ENCODE measurements around the gene TMEM231. TPM values are rescaled to one million over a fixed set of nuclear protein-coding genes. Genes with fewer than 3 reads are reported as not detected.
"Not testable (repeated sequence)": the region's sequence is repeated elsewhere in the genome, so short reads cannot be mapped to it uniquely, and the experiment has no call there.

The TMEM231 gene, protein sequence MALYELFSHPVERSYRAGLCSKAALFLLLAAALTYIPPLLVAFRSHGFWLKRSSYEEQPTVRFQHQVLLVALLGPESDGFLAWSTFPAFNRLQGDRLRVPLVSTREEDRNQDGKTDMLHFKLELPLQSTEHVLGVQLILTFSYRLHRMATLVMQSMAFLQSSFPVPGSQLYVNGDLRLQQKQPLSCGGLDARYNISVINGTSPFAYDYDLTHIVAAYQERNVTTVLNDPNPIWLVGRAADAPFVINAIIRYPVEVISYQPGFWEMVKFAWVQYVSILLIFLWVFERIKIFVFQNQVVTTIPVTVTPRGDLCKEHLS
- total RNA-seq = 17.0 TPM

DNA sequence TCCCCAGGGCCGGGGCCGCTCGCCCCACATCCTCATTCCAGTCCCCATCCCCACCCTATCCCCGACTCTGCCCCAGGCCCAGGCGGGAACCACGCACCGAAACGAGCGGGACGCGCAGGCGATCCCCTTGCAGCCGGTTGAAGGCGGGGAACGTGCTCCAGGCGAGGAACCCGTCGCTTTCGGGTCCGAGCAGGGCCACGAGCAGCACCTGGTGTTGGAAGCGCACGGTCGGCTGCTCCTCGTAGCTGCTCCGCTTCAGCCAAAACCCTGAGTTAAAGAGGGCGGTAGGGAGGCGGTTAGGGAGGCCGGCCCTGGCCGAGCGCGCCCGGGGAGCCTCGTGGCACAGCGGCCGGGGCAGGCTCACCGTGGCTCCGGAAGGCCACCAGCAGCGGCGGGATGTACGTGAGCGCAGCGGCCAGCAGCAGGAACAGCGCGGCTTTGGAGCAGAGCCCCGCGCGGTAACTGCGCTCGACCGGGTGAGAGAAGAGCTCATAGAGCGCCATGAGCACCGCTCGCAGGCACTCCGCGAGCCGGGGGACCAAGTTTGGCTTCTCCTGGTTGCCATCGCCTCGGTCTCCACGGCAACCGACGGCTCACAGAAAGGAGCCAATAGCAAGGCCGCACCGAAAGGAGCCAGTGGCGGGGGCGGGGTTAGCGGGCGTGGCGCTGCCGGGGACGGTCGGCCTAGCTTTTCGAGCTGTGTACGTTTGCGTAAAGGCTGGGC lies at the start of gene TMEM231:
TSS of gene TMEM231 (minus strand) at position 546 of the 724 bp plus-strand sequence. CDS start at position 503, 43 bp downstream.
- DNase-seq = peak; percentile 97

DNA sequence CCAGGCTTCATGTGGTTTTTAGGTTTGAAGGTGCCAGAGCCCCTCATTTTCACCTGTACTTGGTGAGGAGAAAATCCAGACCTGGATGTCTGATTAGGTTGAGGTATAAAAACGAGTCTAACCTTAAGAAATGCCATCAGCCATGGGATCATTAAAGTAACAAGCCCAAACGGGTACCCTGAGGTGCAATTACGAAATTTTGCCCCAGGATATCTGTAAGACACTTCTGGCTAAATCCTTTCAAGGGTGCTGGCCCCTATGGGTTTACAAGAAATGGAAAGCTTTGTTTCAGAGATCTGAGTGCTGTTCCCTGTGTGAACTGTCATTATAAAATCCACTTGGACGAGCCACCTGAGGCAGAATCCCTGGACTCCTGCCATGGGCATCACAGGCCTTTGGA lies 47.2 kb upstream of the TMEM231 start:
- DNase-seq = no peak

DNA sequence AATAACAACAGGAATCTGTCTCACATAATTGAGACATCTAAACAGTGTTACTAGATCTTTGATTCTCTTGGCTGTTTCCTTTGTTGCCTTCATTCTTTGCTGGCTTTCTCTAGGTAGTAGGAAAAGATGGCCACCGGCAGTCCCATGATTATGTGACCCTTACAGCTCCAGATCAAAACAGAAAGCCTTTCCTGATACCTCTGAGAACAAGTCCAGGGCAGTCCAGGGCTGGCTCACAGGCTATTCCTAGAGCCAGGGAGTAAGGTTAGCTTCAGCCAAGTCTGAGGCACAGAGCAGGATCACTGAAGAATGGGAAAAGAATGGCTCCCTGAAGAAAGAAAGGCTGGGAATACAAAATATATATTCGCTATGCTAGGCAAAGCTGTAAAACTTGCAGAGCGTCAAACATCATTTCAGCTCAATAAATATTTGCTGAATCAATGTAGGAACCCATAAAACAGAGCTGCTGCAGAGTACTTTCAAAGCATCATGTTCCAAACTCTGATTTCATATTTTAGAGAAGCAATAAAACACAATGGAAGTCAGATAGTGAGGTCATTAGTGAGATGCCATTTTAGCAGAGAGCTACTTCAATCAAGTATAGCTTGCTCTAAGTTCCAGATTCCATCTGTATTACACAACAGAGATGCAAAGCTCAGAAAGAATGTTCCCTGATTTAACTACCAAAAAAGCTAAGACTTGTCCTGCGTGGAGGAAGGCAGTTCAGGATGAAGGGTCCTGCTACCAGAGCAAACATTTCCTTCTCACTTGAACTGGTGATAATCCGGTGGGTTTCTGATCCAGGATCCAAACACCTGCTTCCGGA lies 43.6 kb upstream of the TMEM231 start:
- no peak for DNase-seq

DNA sequence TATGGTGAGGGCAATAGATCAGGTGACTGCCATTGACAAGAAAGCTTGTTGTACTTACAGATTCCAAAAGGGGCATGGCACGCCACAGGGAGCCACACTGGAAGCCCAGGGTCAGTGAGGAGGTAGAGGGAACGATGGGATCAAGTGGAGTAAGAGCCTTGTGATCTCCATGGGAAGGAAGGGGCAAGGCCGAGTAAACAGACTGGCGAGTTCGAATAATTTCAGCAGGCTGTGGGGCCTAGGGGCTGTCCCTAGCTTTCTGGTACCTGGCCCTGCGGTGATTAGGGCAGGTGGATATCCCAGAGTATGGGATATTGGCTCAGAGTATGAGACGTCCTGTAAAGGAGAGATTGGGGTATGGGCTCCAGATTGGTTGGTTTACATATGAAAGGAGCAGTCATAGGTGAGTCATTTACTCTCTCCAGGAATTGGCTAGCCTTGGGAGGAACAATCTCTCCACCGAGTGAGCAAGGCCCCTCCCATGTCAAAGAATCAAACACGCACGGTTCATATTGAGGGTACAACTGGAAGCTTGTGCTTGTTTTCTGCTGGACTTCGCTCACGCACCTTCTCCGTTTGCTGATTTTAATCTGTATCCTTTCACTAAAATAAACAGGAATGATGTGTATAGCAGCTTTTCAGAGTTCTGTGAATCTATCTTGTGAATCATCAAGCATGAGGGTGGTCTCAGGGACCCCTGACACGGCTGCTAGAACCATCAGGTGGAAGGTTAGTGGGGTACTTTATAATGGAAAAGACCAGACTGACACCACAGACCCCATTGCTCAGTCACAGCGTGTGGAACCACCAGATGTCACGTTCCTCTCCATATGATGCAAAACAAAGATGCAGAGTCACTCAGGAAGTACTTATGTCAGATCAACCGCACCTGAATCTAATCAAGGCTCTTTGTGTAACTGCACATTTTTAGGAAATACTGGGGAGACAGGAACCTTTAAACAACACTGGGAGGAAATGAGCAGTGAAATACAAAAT lies 38.1 kb upstream of the TMEM231 start:
- no peak for DNase-seq

DNA sequence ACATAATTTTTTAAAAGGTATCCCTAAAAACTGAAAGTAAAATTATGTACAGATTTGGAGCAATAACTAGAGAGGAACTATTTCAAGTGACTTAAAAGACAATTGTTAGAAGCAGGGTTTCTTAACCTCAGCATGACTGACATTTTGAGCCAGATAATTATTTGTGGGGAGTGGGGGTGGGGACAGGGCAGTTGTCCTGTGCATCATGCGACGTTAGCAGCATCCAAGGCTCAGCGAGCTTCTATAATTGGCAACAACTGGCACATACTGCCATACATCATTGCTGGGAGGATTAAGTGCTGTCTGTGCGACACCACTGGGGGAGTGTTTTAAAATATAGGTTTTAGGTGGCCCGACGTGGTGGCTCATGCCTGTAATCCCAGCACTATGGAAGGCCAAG lies 37.3 kb upstream of the TMEM231 start:
- no peak for DNase-seq

DNA sequence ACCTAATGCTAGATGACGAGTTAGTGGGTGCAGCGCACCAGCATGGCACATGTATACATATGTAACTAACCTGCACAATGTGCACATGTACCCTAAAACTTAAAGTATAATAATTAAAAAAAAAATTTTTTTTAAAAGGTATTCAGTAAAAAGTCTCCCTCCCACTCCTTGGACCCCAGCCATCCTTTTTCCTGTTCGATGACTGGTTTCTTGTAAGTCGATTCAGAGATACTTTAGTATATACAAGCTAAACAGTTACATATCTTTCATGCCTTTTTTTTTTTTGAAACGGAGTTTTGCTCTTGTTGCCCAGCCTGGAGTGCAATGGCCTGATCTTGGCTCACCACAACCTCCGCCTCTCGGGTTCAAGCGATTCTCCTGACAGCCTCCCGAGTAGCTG lies 35.9 kb upstream of the TMEM231 start:
- not testable (repeated sequence) for DNase-seq

DNA sequence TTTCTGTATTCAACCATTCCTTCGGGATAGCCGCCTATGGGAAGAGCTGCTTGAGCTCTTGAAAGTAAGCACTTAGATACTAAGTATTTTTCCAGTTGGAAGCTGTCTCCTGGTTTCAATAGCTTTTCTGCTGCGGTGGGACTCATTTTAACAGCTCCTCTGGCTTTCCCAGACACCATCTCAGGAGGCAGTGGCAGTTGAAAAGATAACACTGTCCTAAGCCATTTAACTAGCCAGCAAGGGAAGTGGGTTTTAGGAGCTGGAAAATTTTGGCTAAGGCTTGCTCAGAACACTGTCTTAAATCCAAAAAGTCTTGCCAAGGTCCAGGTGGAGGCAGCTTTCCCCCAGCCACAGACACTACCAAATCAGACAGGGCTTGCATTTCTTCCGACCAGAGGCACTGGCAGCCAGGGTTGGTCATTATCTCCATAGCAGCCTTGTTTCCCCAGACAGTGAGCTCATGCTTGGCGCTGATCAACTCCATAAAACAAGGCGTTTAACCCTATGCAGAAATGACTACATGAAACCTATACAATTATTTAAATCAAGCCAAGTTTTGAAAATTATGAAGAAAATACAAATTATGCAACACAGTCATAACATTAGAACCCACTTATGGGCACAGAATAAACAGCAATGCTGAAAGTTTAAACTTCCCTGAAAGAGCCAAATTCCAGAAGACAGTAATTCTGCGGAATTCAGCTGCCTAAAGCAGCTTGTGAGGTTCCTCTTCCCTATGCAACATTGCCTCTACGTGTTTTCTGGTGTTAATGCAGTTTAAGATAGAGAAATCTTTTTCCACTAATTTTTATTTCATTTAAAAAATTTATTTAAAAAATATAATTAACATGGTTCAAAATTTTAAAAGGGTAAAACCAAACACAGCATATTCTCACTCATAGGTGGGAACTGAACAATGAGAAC lies 35.1 kb upstream of the TMEM231 start:
- DNase-seq = peak; percentile 16

DNA sequence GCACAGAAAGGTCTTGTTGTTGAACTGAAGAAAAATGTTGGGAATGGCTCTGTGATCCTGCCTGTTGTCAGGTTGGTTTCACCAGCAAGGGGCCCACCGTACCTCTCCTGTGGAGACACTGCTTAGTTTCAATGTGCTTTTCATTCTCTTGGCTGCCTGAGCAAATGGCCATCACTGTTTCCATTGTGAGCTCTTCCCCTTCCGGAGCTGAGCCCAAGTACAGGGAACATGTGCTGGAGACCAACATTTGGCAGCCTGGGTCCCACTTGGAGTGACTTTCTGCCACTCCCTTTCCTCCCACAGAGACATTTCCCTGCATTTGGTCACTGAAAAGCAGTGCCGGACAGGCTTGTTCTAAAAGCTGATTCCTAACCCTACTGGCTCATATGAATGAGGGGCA lies 33.3 kb upstream of the TMEM231 start:
- DNase-seq = no peak

DNA sequence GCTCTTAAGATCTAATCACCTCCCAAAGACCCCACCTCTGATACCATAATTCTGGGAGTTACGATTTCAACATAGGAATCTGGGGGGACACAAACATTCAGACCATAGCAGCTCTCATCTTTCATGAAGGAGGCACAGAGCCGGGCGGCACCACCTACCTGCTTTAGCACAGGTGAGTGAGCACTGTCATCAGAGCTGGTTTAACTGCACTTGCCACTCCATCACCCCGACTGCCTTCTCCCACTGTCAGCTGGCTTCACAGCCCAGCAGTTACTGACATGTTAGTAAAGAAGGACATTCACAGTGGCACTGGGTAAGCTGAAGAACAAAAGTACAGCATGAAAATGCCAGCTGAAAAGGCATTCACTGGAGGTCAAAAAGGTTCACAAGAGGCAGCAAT lies 32.7 kb upstream of the TMEM231 start:
- DNase-seq = no peak

DNA sequence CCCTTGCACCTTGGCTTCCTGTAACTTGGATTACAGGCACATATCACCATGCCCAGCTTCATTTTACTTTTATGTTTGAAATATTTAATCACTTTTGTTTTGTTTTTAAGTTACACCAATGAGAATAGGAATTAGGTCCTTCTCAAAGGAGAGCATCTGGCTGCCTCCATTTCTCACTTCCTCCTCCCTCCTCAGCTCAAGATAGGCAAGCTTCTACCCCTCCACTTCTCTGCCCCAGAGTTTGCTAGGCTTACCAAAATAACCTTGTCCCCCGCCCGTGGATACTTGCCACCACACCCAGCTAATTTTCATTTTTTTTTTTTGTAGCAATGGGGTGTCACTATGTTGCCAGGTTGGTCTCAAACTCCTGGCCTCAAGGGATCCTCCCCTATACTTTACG lies 28.1 kb upstream of the TMEM231 start:
- no peak for DNase-seq

DNA sequence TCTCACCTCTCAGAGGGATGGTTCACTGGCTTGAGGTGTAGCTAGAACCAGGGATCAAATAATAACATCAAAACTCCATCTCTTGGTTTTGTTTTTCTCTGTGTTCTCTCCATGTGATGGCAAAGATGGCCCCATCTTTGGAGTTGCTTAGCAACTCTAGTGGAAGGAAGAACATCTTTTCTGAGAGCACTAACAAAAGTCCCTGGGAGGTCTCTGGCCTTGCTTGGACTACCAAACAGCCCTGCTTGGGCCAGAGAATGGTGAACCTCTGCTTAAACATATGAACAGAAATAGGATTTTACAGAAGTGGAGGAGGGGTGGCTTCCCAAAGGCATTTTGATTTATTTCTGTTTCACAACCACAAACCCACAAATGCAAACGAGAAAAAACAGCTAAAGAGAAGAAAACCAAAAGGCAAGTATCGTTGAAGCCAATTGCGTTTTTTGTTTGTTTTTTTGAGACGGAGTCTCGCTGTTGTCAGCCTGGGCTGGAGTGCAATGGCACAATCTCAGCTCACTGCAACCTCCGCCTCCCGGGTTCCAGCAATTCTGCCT lies 23.3 kb upstream of the TMEM231 start:
- no peak for DNase-seq

DNA sequence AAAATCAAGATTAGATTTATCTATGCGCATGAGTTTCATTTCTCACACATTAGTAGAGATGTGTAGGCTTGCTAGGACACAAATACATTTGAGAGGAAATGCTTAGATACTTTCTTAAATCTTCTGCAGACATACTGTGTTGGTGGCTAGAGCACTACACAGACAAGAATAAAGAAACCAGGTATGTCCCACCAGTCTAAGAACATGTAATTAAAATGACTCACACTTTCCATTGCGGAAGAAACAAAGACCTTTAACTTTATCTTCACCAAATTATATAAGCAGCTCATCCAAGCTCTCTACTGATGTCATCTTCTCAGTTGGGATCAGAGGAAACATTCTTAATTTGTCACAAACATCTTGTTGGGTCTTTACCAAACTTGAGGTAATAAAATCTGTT lies 22.7 kb upstream of the TMEM231 start:
- no peak for DNase-seq

DNA sequence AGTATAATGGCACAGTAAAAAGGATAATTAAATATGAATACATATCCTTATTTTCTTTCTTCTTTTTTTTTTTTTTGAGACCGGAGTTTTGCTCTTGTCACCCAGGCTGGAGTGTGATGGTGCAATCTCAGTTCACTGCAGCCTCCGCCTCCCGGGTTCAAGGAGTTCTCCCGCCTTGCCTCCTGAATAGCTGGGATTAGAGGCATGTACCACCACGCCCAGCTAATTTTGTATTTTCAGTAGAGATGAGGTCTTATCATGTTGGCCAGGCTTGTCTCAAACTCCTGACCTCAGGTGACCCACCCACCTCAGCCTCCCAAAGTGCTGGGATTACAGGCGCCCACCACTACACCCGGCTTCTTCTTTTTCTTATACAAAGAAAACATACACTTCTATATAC lies 22.2 kb upstream of the TMEM231 start:
- DNase-seq = no peak

DNA sequence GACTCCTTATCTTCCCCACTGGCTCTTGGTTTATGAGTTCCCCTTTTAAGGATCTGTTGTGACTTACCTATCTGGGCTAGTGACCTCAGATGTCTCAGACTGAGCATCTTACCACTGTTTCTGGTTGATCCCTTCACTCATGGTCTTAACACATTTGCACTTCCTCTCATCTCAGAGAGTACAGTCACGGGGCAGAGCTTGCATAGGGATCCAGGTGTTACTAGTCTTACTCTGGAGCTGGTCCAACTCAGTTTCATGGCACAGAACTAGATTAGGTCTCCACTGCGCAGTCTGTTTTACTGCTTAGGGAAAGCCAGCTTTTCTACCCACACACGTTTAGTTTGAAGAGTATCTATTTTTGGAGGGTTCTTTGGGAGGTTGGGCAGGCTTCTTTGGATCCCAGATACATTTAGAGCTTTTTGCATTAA lies 20.3 kb upstream of the TMEM231 start:
- no peak for DNase-seq

DNA sequence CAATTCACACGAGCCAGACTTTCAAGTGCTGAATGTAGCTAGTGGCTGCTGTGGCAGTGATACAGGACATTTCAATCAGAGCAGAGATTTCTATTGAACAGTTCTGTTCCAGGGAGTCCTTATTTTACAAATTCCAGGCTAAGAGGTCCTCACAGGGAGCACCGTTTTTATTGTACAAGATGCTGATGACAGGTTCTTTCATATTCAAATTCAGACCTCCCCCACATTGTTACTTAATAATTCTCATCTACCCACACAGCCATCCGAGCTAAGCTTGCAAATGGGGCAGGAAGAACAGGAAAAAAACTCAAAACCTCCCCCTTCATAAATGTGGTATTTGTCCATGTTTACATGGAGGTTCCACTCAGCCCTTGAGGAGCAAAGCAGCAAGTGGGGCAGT lies 19.9 kb upstream of the TMEM231 start:
- no peak for DNase-seq

DNA sequence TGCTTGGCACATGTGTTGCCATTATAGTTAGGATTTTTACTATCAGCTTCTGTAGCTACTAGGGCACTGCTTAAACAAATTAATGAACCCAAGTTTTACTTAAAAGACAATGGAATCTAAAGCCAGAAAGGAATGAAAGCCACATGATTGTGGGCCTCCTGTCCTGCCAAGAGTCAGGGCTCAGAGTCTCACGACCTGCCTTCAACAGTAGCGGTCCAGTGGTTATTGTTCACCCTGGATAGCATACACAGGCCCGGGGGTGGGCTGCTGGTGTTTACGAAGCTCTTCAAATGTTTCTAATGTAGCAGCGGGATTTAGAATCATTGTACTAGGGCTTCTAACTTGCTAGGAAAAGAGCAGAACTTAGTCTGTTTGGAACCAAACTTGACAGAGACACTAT lies 17.9 kb upstream of the TMEM231 start:
- DNase-seq = no peak

DNA sequence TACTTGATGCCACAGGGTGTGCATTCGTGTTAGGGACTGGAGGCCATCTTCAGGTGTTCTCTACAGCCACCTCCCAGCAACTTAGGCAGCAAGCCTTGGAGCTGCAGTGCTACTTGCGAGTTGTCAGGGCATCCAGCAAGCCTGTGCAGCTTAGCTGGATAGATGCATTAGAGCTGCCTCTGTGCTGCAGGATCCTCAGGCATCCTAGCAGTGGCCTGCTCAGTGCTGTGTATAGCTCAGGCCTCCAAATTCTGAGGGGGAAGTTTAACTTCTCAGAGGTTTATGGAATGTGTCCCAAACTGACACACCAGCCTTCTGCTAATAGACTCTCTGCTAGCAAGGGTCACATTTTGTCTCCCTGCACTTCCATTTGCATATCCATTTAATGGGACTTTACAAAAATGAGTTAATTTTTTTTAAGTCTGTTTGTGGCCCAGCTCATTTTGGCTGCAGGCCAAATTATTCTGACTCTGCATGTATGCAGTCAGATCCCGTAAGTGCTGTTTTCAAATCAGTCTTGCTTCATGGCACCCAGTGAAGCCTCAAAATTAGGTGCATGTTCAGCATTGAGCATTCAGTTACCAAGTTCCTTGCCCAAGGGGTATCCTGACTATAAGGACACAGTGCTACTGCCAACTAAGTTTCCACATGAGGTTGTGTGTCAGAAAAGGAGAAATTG lies 17.0 kb upstream of the TMEM231 start:
- no peak for DNase-seq

DNA sequence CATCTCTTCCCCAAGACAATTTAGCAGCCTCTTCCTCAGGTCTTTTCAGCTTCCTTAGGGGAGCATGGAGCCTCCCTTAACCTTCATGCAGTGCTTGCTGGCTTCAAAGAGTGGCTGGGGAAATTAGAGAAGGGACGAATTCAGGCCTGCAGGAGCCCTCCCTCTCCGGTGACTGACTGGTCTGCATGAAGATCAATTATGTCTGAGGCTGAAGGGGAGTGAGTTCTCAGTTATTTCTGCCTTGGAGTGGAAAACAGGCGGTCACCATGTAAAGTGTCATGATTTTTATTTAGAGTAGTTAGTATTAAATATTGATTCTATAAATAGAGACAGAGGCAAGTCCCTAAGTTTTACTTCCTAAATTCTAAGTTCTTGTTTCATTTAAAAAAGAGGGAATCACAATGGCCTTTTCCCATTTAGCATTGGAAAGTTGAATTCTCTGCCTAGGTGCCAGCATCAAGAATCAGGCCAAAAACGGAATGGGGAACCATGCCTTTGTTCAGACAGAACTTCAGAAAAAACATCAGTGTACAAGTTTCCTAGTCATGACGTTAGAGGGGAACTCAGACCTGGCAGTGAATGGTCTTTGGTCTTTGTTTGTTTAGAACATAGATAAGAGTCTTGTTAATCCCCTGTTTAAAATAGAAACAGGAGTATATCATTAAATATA lies 14.5 kb upstream of the TMEM231 start:
- DNase-seq = no peak

DNA sequence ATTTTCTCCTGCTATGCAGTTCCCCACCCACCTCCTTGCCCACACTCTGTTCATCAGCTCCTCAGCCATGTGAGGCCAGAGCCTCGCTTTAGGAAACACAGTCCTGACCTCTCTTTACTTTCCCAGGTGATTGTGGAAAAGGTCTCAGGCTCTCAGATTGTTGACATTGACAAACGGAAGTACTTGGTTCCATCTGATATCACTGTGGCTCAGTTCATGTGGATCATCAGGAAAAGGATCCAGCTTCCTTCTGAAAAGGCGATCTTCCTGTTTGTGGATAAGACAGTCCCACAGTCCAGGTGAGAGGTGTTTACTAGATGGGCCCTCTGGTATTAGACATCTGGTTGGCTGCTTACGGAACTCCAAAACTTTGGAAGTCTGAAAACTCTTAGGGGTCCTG lies 11.9 kb upstream of the TMEM231 start:
- DNase-seq = no peak
